HG02623 (cell line): ENCODE measurements around the gene DCBLD1.

Experiments used
- ATAC-seq: cut with Tn5 transposase; IDR thresholded peaks from one replicate; pipeline ENCODE4 v1.9.1; 2021; ENCODE audit warnings: moderate library complexity; ENCODE audit not compliant: unreplicated experiment

The DCBLD1 gene

GRCh38 chr6:117553142-117553541 is 70.7 kb downstream of the DCBLD1 start:
- no peak for ATAC-seq

GRCh38 chr6:117555262-117555849 is 72.9 kb downstream of the DCBLD1 start:
- no peak for ATAC-seq

GRCh38 chr6:117555882-117556498 is 73.5 kb downstream of the DCBLD1 start:
- ATAC-seq = no peak

- ATAC-seq = no peak
Observed at GRCh38 chr6:117557951-117558350, 75.5 kb downstream of the DCBLD1 start.

GRCh38 chr6:117558818-117559217 is 76.3 kb downstream of the DCBLD1 start:
- ATAC-seq = no peak

GRCh38 chr6:117559299-117559698 is 76.8 kb downstream of the DCBLD1 start:
- no peak for ATAC-seq

GRCh38 chr6:117561128-117561527 is 78.7 kb downstream of the DCBLD1 start:
- no peak for ATAC-seq

GRCh38 chr6:117564681-117565080 is 82.2 kb downstream of the DCBLD1 start:
- ATAC-seq = no peak

- no peak for ATAC-seq
Observed at GRCh38 chr6:117568247-117568646, 85.8 kb downstream of the DCBLD1 start.

GRCh38 chr6:117568831-117569410 is 86.4 kb downstream of the DCBLD1 start:
- no peak for ATAC-seq

- ATAC-seq = no peak
Observed at GRCh38 chr6:117573006-117573680, 90.7 kb downstream of the DCBLD1 start.

GRCh38 chr6:117574198-117574597 is 91.7 kb downstream of the DCBLD1 start:
- ATAC-seq = no peak

- ATAC-seq = no peak
Observed at GRCh38 chr6:117585647-117586046, 103.2 kb downstream of the DCBLD1 start.

- ATAC-seq = no peak
Observed at GRCh38 chr6:117590447-117590846, 108.0 kb downstream of the DCBLD1 start.

- ATAC-seq = no peak
Observed at GRCh38 chr6:117591405-117591804, 108.9 kb downstream of the DCBLD1 start.

- ATAC-seq = no peak
Observed at GRCh38 chr6:117592983-117593759, 110.7 kb downstream of the DCBLD1 start.

- no peak for ATAC-seq
Observed at GRCh38 chr6:117595099-117595923, 112.8 kb downstream of the DCBLD1 start.

GRCh38 chr6:117597755-117598154 is 115.3 kb downstream of the DCBLD1 start:
- ATAC-seq = no peak
